C4-2B (cell line): ENCODE data around the gene FGFBP2.

Source experiments
- H3K27ac ChIP-seq: fragments of 450-650 bp; 2 replicates; pipeline ENCODE4 v1.5.1; 2017
- ZFX ChIP-seq: fragments of 450-650 bp; IDR thresholded peaks from 2 replicates; pipeline ENCODE4 v1.6.1; 2017
- TF ChIP-seq, protein P1 (sequence below): fragments of 450-650 bp; conservative IDR thresholded peaks from 2 replicates; pipeline ENCODE4 v1.5.1; 2017; ENCODE audit warnings: mild to moderate bottlenecking

FGFBP2 gene

GRCh38 chr4:16000708-16001483 is 37.9 kb upstream of the FGFBP2 start:
- no peak overlapping the region for H3K27ac ChIP-seq
- TF ChIP-seq, protein P1, sequence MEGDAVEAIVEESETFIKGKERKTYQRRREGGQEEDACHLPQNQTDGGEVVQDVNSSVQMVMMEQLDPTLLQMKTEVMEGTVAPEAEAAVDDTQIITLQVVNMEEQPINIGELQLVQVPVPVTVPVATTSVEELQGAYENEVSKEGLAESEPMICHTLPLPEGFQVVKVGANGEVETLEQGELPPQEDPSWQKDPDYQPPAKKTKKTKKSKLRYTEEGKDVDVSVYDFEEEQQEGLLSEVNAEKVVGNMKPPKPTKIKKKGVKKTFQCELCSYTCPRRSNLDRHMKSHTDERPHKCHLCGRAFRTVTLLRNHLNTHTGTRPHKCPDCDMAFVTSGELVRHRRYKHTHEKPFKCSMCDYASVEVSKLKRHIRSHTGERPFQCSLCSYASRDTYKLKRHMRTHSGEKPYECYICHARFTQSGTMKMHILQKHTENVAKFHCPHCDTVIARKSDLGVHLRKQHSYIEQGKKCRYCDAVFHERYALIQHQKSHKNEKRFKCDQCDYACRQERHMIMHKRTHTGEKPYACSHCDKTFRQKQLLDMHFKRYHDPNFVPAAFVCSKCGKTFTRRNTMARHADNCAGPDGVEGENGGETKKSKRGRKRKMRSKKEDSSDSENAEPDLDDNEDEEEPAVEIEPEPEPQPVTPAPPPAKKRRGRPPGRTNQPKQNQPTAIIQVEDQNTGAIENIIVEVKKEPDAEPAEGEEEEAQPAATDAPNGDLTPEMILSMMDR: no peak
- no peak for TF ChIP-seq ZFX

- TF ChIP-seq ZFX: no peak
- TF ChIP-seq, protein P1: no peak
- H3K27ac ChIP-seq: no peak overlapping the region
Observed at GRCh38 chr4:15996773-15997172, 33.8 kb upstream of the FGFBP2 start.

DNA sequence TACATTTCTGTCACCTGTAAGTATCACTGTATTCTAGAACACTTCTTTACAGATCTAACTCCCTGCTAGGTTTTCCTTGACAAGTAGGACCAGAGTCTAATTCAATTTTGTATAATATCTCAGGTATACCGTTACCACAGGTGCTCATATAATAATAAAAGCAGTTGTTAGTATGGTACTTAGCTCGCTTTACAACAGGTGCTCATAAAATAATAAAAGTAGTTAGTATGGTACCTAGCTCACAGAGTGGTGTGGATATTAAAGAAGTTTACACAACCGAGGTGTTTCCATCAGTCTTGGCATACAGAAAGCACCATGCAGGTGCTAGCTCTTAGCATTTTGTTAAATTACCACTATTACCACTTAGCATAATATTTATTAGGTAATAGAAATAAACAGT is 32.9 kb upstream of the FGFBP2 start:
- TF ChIP-seq, protein P1: no peak
- TF ChIP-seq ZFX: no peak

DNA sequence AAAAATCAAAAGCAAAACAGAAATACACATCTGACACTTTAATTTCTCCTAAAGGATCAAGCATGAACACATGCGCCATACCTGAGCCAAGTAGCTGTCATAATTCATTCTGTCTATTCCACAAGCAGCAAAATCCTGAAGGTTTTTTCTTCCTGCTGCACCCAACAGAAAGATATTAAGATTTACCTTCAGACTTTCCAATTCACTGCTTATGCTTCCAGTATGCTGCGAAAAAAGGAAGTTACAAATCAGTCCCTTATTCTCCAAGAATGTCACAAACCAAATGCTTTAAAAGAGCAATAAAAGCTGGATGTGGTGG is 29.2 kb upstream of the FGFBP2 start:
- no peak overlapping the region for H3K27ac ChIP-seq
- TF ChIP-seq ZFX: no peak
- TF ChIP-seq, protein P1: no peak

More for the DNA sequence above, 32.9 kb upstream of the FGFBP2 start:
- no peak overlapping the region for H3K27ac ChIP-seq

GRCh38 chr4:15990570-15991285 is 27.8 kb upstream of the FGFBP2 start:
- H3K27ac ChIP-seq: no peak overlapping the region
- TF ChIP-seq, protein P1: no peak
- TF ChIP-seq ZFX: no peak

DNA sequence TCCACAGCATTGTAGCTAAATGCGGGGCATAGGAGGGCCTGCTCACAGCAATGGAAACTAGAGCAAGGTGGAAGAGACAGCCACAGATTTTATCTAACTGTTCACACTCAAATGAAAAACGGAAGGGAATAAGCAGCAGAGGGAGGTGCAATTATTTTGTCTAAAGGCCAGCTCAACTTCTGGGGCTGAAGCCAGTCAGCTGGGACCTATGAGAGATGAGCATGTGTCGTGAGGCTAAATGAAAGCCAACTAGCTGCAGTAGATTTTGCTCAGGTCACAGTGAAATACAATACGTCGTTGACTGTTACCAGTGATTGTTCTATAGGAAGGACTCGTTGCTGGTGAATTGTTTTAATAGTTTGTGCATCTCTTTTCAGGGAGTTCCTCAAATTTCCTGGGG is 26.4 kb upstream of the FGFBP2 start:
- TF ChIP-seq, protein P1: no peak
- no peak for TF ChIP-seq ZFX
- no peak overlapping the region for H3K27ac ChIP-seq

- TF ChIP-seq ZFX: no peak
- TF ChIP-seq, protein P1: no peak
- no peak overlapping the region for H3K27ac ChIP-seq
Observed at GRCh38 chr4:15988222-15988621, 25.2 kb upstream of the FGFBP2 start.
